Heart left ventricle (tissue), 16 donors: ENCODE measurements around the gene ZNF200. TPM values are rescaled to one million over a fixed set of nuclear protein-coding genes. Genes with fewer than 3 reads are reported as not detected.

Experiments
- ATAC-seq, 4 donors: fragments of 200-7000 bp; cut with Tn5 transposase; one replicate each; pipeline ENCODE4 v1.9.1; 2020 to 2022; ENCODE audit warnings: moderate library complexity in 4 of 4, mild to moderate bottlenecking in 3 of 4, moderate number of reproducible peaks in 1 of 4
- DNase-seq, 5 donors: peaks; one replicate each; pipeline ENCODE4 v3.0.0-alpha.2; 2020
- H3K27ac ChIP-seq, 12 donors: fragments of 200-600 bp; sonication (generic) in 4 of 12; one replicate each; pipeline versions ENCODE4 v1.5.0 to v1.8.0; 2016 to 2022; ENCODE audit warnings: mild to moderate bottlenecking in 2 of 12
- H3K27me3 ChIP-seq, 9 donors: fragments of 200-600 bp; sonication (generic) in 2 of 9; one replicate each; pipeline versions ENCODE4 v1.5.1 to v1.8.0; 2016 to 2022; ENCODE audit warnings: mild to moderate bottlenecking in 3 of 9
- H3K36me3 ChIP-seq, 9 donors: fragments of 200-600 bp; sonication (generic) in 2 of 9; one replicate each; pipeline versions ENCODE4 v1.5.0 to v1.8.0; 2018 to 2022; ENCODE audit warnings: mild to moderate bottlenecking in 2 of 9
- H3K4me1 ChIP-seq, 12 donors: fragments of 200-600 bp; sonication (generic) in 4 of 12; one replicate each; pipeline versions ENCODE4 v1.5.0 to v1.8.0; 2016 to 2022; ENCODE audit warnings: mild to moderate bottlenecking in 3 of 12
- H3K4me3 ChIP-seq, 12 donors: fragments of 200-600 bp; sonication (generic) in 4 of 12; one replicate each; pipeline versions ENCODE4 v1.5.0 to v1.8.0; 2017 to 2022; ENCODE audit warnings: mild to moderate bottlenecking in 9 of 12, moderate library complexity in 4 of 12
- H3K9me3 ChIP-seq, 12 donors: fragments of 200-600 bp; sonication (generic) in 4 of 12; one replicate each; pipeline versions ENCODE4 v1.5.0 to v1.8.0; 2016 to 2022; ENCODE audit warnings: mild to moderate bottlenecking in 1 of 12
- POLR2A ChIP-seq, 2 donors: fragments of 450-650 bp; IDR thresholded peaks; one replicate each; pipeline ENCODE4 v1.6.1; 2017; ENCODE audit warnings: antibody characterized with exemption in 2 of 2, mild to moderate bottlenecking in 2 of 2, moderate library complexity in 2 of 2
- WGBS, 4 donors: extraction: QIAGEN DNeasy Blood & Tissue Kit in 2 of 4; methylation state at CpG; one replicate each; pipeline versions ENCODE4 v1.1.5 to v1.1.7; 2013 to 2018; 5-methylcytosine and 5-hydroxymethylcytosine counted together
- intact Hi-C, 10 donors: fragments of 100-400 bp; cut with DNase I; formaldehyde crosslinking; loops; one replicate each; pipeline versions ENCODE4 v1.11.1 to v1.14.2; 2022
- polyA plus RNA-seq, 2 donors: library from polyadenylated mRNA; stranded (reverse); fragments of 200-250 nt; gene quantifications; one replicate each; pipeline ENCODE4 v1.2.3, GENCODE V29; 2013
- total RNA-seq, 9 donors: library from RNA; depleted of rRNA in 2 of 9; stranded (reverse); fragments of >200 nt in 2 of 9; fragmentation: NEBNext Ultra II Directional in 3 of 9; extraction: Animal tissue kit (Norgen Biotek cat#: 25700) in 3 of 9; gene quantifications; one replicate each; pipeline versions ENCODE4 v1.1.0 to v1.2.4, GENCODE V29; 2016 to 2023
- TF ChIP-seq, protein P1 (sequence below), 12 donors: fragments of 200-600 bp; sonication (generic) in 4 of 12; IDR thresholded peaks; one replicate each; pipeline versions ENCODE4 v1.5.0 to v1.8.0; 2018 to 2022; ENCODE audit warnings: antibody characterized with exemption in 12 of 12, mild to moderate bottlenecking in 5 of 12
- donor health status: ischemic (EF 13 %, LVEDD 7.1; RV severe dilation, severe dysfunction).
- donor health status: healthy with polysubstance abuse.
- donor health status: DM: no; HTN: yes; CAD: no.
- donor health status: DM: no; HTN: no; CAD: no.
- donor health status: ischemic (EF 25% LVEDD 6.9; RV normal size, moderate dysfunction).
- donor health status: ischemic (EF 25% LVEDD 5.7; RV mildly dilated, moderate dysfunction).
- donor health status: healthy.
- donor health status: DM: yes; HTN: yes; CAD: no.
- donor health status: ischemic (EF 35%, LVEDD 5.7; RV mildly dilated, moderate dysfunction).
- donor health status: nonischemic (EF 11% LVEDD 7.7; RV severe dilation, severe dysfunction).
- donor health status: DM: yes; HTN: yes; CAD: no.
- donor health status: PGD.
- donor health status: ischemic (EF 29% LVEDD 5.4; RV normal size, mild dysfunction).
- donor health status: nonischemic (EF 23%, LVEDD 6.1; RV moderate dilation, normal function).

The ZNF200 gene
- total and polyA plus RNA-seq, 11 donors, result 2.7 to 8.7 (median 5.5) TPM

DNA sequence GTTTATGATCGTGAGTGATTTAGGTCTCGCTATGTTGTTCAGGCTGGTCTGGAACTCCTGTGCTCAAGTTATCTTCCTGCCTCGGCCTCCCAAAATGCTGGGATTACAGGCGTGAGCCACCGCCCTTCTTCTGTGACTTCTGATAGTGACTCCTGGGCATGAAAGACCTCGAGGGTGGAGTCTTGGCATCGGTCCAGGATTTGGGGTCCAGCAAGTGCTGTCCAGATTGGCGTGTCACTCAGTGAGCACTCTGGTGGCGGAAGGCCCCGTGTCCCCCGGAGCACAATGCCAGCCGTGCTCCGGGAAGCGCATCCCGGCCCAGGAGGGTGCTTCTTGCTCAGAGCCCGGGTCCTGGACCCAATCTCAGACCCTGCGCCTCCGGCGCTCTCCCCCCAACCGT, 40.2 kb downstream of the ZNF200 start:
- H3K4me1 ChIP-seq, result peaks cover 0 to 12% (median 0%) of the 10 kb centered on the region in 12 donors
- ATAC-seq (no peak), DNase-seq (no peak)
- no peaks in the 10 kb centered on the region for H3K36me3 ChIP-seq
- H3K9me3 ChIP-seq, result no peaks in the 10 kb centered on the region
- H3K27ac ChIP-seq, result no peak overlapping the region
- peaks cover 42 to 84% (median 67%) of the 10 kb centered on the region in 9 donors for H3K27me3 ChIP-seq
- no peak for TF ChIP-seq POLR2A (IDR thresholded peaks at IDR 0.05)
- H3K4me3 ChIP-seq, result no peak overlapping the region
- 77 to 85% (median 80%) methylated on average over 18 to 20 of the region's 20 CpGs for WGBS, 4 donors
- intact Hi-C loops, result loop anchor here in 1 of 10 donors (10.0 kb wide), 1 partner anchor 220 kb away; no protein-coding TSS in a partner anchor

DNA sequence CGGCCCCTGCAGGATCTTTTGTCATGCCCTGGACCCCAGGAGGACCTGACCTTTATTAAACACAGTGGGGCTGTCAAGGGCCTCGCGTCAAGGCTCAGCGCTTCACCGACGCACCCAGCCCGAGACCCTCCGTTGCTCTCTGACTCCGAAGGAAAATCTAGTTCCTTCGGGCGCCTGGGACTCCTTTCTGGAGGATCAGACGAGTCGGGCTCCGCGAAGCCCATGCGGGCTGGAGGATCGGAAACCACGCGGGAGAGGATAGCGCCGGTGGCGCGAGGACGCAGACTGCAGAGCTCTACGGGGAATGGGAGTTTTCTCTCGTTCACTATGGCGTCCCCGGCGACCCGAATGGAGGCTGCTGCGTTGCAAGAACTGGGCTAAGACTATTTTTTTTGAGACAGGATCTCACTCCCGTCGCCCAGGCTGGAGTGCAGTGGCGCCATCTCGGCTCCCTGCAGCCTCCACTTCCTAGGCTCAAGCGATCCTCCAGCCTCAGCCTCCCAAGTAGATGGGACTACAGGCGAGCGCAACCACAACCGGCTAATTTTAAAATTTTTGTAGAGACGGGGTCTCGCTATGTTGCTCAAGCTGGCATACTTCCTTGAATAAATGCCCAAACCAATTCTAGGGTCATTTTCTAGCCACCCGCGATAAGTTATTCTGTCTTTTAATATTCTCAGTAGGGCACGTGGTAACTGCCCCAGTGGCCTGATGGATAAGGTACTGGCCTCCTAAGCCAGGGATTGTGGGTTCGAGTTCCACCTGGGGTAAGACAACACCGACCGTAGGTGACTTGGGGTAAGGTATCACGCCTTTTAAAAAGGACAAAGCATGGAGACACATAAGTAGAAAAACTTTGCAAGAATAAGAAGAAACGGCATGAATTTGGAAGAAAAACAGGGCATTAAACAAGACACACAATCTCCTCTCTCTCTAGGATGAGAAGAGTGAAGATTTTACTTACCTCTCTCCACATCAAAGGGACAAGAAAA, 41.4 kb downstream of the ZNF200 start:
- H3K27me3 ChIP-seq, result peaks cover 53 to 89% (median 80%) of the 10 kb centered on the region in 9 donors
- intact Hi-C loops, result loop anchor here in 1 of 10 donors (10.0 kb wide), 1 partner anchor 221 kb away; no protein-coding TSS in a partner anchor
- no peak for DNase-seq
- no peak overlapping the region for H3K27ac ChIP-seq
- WGBS, 4 donors, result 64 to 75% (median 68%) methylated on average over 41 to 49 of the region's 49 CpGs
- peaks cover 0 to 25% (median 11%) of the 10 kb centered on the region in 12 donors for H3K4me1 ChIP-seq
- TF ChIP-seq, protein P1, sequence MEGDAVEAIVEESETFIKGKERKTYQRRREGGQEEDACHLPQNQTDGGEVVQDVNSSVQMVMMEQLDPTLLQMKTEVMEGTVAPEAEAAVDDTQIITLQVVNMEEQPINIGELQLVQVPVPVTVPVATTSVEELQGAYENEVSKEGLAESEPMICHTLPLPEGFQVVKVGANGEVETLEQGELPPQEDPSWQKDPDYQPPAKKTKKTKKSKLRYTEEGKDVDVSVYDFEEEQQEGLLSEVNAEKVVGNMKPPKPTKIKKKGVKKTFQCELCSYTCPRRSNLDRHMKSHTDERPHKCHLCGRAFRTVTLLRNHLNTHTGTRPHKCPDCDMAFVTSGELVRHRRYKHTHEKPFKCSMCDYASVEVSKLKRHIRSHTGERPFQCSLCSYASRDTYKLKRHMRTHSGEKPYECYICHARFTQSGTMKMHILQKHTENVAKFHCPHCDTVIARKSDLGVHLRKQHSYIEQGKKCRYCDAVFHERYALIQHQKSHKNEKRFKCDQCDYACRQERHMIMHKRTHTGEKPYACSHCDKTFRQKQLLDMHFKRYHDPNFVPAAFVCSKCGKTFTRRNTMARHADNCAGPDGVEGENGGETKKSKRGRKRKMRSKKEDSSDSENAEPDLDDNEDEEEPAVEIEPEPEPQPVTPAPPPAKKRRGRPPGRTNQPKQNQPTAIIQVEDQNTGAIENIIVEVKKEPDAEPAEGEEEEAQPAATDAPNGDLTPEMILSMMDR (IDR thresholded peaks at IDR 0.05), result no peak
- TF ChIP-seq POLR2A (IDR thresholded peaks at IDR 0.05), result no peak
- no peaks in the 10 kb centered on the region for H3K9me3 ChIP-seq
- ATAC-seq, result no peak
- H3K4me3 ChIP-seq, result no peak overlapping the region
- no peaks in the 10 kb centered on the region for H3K36me3 ChIP-seq

GRCh38 chr16:3192476-3193019, 42.4 kb downstream of the ZNF200 start:
- intact Hi-C loops, result loop anchor here in 1 of 10 donors (10.0 kb wide), 1 partner anchor 222 kb away; no protein-coding TSS in a partner anchor
- no peak overlapping the region for H3K27ac ChIP-seq
- TF ChIP-seq, protein P1 (IDR thresholded peaks at IDR 0.05), result no peak
- no peak for TF ChIP-seq POLR2A (IDR thresholded peaks at IDR 0.05)
- H3K27me3 ChIP-seq, result peaks cover 53 to 98% (median 88%) of the 10 kb centered on the region in 9 donors
- peak overlapping the region in 1 of 12 donors; percentile 12 for H3K4me3 ChIP-seq
- H3K4me1 ChIP-seq, result peaks cover 0 to 31% (median 13%) of the 10 kb centered on the region in 12 donors
- H3K9me3 ChIP-seq, result no peaks in the 10 kb centered on the region
- ATAC-seq, result no peak
- WGBS, 4 donors, result 21 to 45% (median 38%) methylated on average over 34 to 36 of the region's 36 CpGs
- DNase-seq, result no peak
- H3K36me3 ChIP-seq, result no peaks in the 10 kb centered on the region

DNA sequence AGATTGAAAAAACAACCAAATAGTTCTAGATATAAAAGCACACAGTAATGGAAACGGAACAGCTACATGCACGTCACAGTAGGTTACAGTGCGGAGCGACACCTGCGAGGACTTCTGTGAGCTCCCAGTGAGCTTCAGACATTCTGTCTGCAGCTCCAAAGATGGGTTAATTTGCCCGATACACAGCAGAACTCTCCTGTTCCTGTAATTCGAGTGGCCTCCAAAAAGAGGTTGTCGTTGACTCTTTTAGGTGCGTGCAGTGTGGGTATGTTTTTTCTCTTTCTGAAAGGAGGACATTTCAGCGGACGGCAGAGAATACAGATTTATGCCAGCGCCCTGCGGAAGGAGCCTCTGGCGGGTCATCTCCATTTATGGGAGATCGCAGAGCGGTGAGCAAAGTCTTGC, 44.0 kb downstream of the ZNF200 start:
- Histone ChIP-seq H3K4me3 (no peak overlapping the region), H3K36me3 (no peaks in the 10 kb centered on the region), H3K27me3 (peaks cover 60 to 100% (median 96%) of the 10 kb centered on the region in 9 donors), H3K9me3 (no peaks in the 10 kb centered on the region), H3K4me1 (peaks cover 0 to 31% (median 13%) of the 10 kb centered on the region in 12 donors), H3K27ac (no peak overlapping the region)
- DNase-seq (no peak), ATAC-seq (no peak)
- TF ChIP-seq, protein P1 (IDR thresholded peaks at IDR 0.05), result no peak
- no peak for TF ChIP-seq POLR2A (IDR thresholded peaks at IDR 0.05)
- intact Hi-C loops, result loop anchor here in 1 of 10 donors (10.0 kb wide), 1 partner anchor 224 kb away; no protein-coding TSS in a partner anchor
- WGBS, 4 donors, result 8 to 12% (median 10%) methylated on average over 7 to 16 of the region's 16 CpGs
